Neural cell (in vitro differentiated cells): ENCODE data around the gene MAML2. TPM values are rescaled to one million over a fixed set of nuclear protein-coding genes. Genes with fewer than 3 reads are reported as not detected.

Source experiments
- H2AFZ ChIP-seq: fragments of 200-600, 300-800 bp; sonication (generic), shearing (Covaris generic); 2 replicates; pipeline ENCODE4 v1.6.0; 2014; ENCODE audit warnings: low read depth, mild to moderate bottlenecking, antibody characterized with exemption, low read length, moderate library complexity
- H3F3A ChIP-seq: fragments of 200-600 bp; shearing (Covaris generic); 2 replicates; pipeline ENCODE4 v1.6.1; 2016; ENCODE audit warnings: mild to moderate bottlenecking, moderate library complexity, mixed read lengths, antibody characterized with exemption, low read length; ENCODE audit not compliant: insufficient read depth, poor library complexity, severe bottlenecking
- H3K27ac ChIP-seq: fragments of 200-600, 300-800 bp; sonication (generic), shearing (Covaris generic); 2 replicates; pipeline ENCODE4 v1.5.1; 2014; ENCODE audit warnings: mild to moderate bottlenecking, low read length, moderate library complexity
- H3K27me3 ChIP-seq: fragments of 300-800, 200-600 bp; sonication (generic), shearing (Covaris generic); 2 replicates; pipeline ENCODE4 v1.6.0; 2014; ENCODE audit warnings: mild to moderate bottlenecking, low read depth, low read length, moderate library complexity; ENCODE audit not compliant: insufficient read depth
- H3K36me3 ChIP-seq: fragments of 300-800, 200-600 bp; sonication (generic), shearing (Covaris generic); 2 replicates; pipeline ENCODE4 v1.5.1; 2014; ENCODE audit warnings: mild to moderate bottlenecking, antibody characterized with exemption, low read length, moderate library complexity; ENCODE audit not compliant: insufficient read depth
- H3K4me2 ChIP-seq: fragments of 300-800, 200-600 bp; sonication (generic), shearing (Covaris generic); 2 replicates; pipeline ENCODE4 v1.6.0; 2014; ENCODE audit warnings: mild to moderate bottlenecking, low read length
- H3K4me3 ChIP-seq: fragments of 300-800, 200-600 bp; sonication (generic), shearing (Covaris generic); 2 replicates; pipeline ENCODE4 v1.5.1; 2014; ENCODE audit warnings: mild to moderate bottlenecking, low read length, moderate library complexity
- H3K79me2 ChIP-seq: fragments of 200-600 bp; shearing (Covaris generic); replicated peaks from 2 replicates; pipeline ENCODE4 v1.6.0; 2014; ENCODE audit warnings: mild to moderate bottlenecking, low read length, moderate library complexity; ENCODE audit not compliant: insufficient read depth
- H3K9ac ChIP-seq: fragments of 300-800, 200-600 bp; sonication (generic), shearing (Covaris generic); 2 replicates; pipeline ENCODE4 v1.6.1; 2016; ENCODE audit warnings: mild to moderate bottlenecking, low read length, mixed read lengths
- H3K9me2 ChIP-seq: fragments of 200-600 bp; shearing (Covaris generic); 2 replicates; pipeline ENCODE4 v1.6.1; 2016; ENCODE audit warnings: mild to moderate bottlenecking, low read length, mixed read lengths; ENCODE audit not compliant: insufficient read depth
- H3K9me3 ChIP-seq: fragments of 200-600, 300-800 bp; sonication (generic), shearing (Covaris generic); 2 replicates; pipeline ENCODE4 v1.6.1; 2016; ENCODE audit warnings: mild to moderate bottlenecking, mixed run types, low read length, moderate library complexity, mixed read lengths
- H4K20me1 ChIP-seq: fragments of 200-600 bp; shearing (Covaris generic); 2 replicates; pipeline ENCODE4 v1.6.1; 2016; ENCODE audit warnings: mild to moderate bottlenecking, mixed run types; ENCODE audit not compliant: insufficient read depth
- CTCF ChIP-seq: fragments of 450-650 bp; IDR thresholded peaks from 2 replicates; pipeline ENCODE4 v1.5.1; 2014; ENCODE audit warnings: antibody characterized with exemption, mild to moderate bottlenecking, moderate library complexity; ENCODE audit not compliant: poor library complexity, severe bottlenecking
- EP300 ChIP-seq: fragments of 450-650 bp; conservative IDR thresholded peaks from 2 replicates; pipeline ENCODE4 v1.6.1; 2014; ENCODE audit warnings: antibody characterized with exemption, mild to moderate bottlenecking, moderate library complexity; ENCODE audit not compliant: poor library complexity, severe bottlenecking
- EZH2 ChIP-seq: fragments of 200-600, 300-800 bp; shearing (Covaris generic), sonication (generic); IDR thresholded peaks from 2 replicates; pipeline ENCODE4 v1.6.1; 2014; ENCODE audit warnings: antibody characterized with exemption, low read length, borderline replicate concordance, mild to moderate bottlenecking; ENCODE audit not compliant: insufficient read depth, poor library complexity, severe bottlenecking
- MXI1 ChIP-seq: fragments of 450-650 bp; conservative IDR thresholded peaks from 2 replicates; pipeline ENCODE4 v1.6.1; 2014; ENCODE audit warnings: antibody characterized with exemption, mild to moderate bottlenecking; ENCODE audit not compliant: poor library complexity, severe bottlenecking
- POLR2AphosphoS5 ChIP-seq: IDR thresholded peaks from 2 replicates; pipeline ENCODE4 v1.6.1; 2012
- RAD21 ChIP-seq: fragments of 450-650 bp; conservative IDR thresholded peaks from 2 replicates; pipeline ENCODE4 v1.6.1; 2014; ENCODE audit warnings: antibody characterized with exemption, mild to moderate bottlenecking, moderate library complexity
- REST ChIP-seq: IDR thresholded peaks from 2 replicates; pipeline ENCODE4 v1.6.1; 2012; ENCODE audit warnings: borderline replicate concordance
- SMC3 ChIP-seq: fragments of 450-650 bp; conservative IDR thresholded peaks from 2 replicates; pipeline ENCODE4 v1.6.1; 2014; ENCODE audit warnings: antibody characterized with exemption, mild to moderate bottlenecking, moderate library complexity; ENCODE audit not compliant: poor library complexity
- TAF1 ChIP-seq: IDR thresholded peaks from 2 replicates; pipeline ENCODE4 v1.6.1; 2012; ENCODE audit warnings: low read depth
- polyA plus RNA-seq: library from polyadenylated mRNA; depleted of rRNA; stranded (reverse); fragments of >200 nt; gene quantifications from 2 replicates; pipeline ENCODE4 v1.2.3, GENCODE V29; 2014

The MAML2 gene
- polyA plus RNA-seq, 1 donor from 2014 or later: 3.6 TPM

- no peaks in the 10 kb centered on the region for H4K20me1 ChIP-seq
- H3K9me3 ChIP-seq: no peaks in the 10 kb centered on the region
- H2AFZ ChIP-seq: no peak overlapping the region
- no peak overlapping the region for H3K27ac ChIP-seq
- no peaks in the 10 kb centered on the region for H3F3A ChIP-seq
- H3K4me3 ChIP-seq: no peak overlapping the region
- H3K79me2 ChIP-seq: no peaks in the 10 kb centered on the region
- no peak overlapping the region for H3K9ac ChIP-seq
- TF ChIP-seq TAF1 (no peak), POLR2AphosphoS5 (no peak), REST (no peak), CTCF (no peak), SMC3 (no peak), MXI1 (no peak), EZH2 (no peak), RAD21 (no peak), EP300 (no peak)
- no peak overlapping the region for H3K4me2 ChIP-seq
- no peaks in the 10 kb centered on the region for H3K36me3 ChIP-seq
- no peaks in the 10 kb centered on the region for H3K9me2 ChIP-seq
- H3K27me3 ChIP-seq: no peaks in the 10 kb centered on the region
Measured at GRCh38 chr11:96159968-96160367, 183.0 kb downstream of the MAML2 start.

DNA sequence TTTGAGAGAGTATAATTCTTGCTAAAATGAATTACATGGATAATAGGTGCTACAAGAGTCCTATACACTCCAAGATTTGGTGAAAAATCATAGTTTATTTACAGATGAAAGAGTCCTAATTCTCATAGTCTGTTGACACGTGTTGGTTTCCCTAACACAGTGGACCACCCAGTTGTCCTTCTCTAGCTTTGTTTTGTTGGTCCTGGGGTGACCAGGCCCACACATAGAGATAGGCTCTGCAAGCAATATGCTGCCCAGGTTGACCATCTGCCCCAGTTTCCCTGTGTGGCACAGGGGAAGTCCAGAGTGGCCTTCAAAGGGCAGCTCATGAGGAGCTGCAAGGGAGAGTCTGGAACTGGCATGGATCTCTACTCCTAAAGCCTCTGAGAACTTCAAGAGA lies 184.9 kb downstream of the MAML2 start:
- Histone ChIP-seq H3F3A (no peaks in the 10 kb centered on the region), H3K27ac (no peak overlapping the region), H4K20me1 (no peaks in the 10 kb centered on the region), H3K79me2 (no peaks in the 10 kb centered on the region), H2AFZ (no peak overlapping the region), H3K9me2 (no peaks in the 10 kb centered on the region), H3K9me3 (no peaks in the 10 kb centered on the region), H3K4me3 (no peak overlapping the region), H3K27me3 (no peaks in the 10 kb centered on the region), H3K36me3 (no peaks in the 10 kb centered on the region), H3K4me2 (no peak overlapping the region), H3K9ac (no peak overlapping the region)
- TF ChIP-seq TAF1 (no peak), CTCF (no peak), POLR2AphosphoS5 (no peak), EP300 (no peak), EZH2 (no peak), MXI1 (no peak), RAD21 (no peak), SMC3 (no peak), REST (no peak)
